WTC11 (cell line): ENCODE data around the gene SPOP. TPM values are rescaled to one million over a fixed set of nuclear protein-coding genes. Genes with fewer than 3 reads are reported as not detected.

Experiments
- ATAC-seq: fragments of 200-7000 bp; cut with Tn5 transposase; 2 replicates; pipeline ENCODE4 v1.10.0; 2021; ENCODE audit warnings: mild to moderate bottlenecking, moderate library complexity
- CTCF ChIA-PET: fragments of 300-600 bp; sonication (Branson Sonifier 250); formaldehyde crosslinking; loops from one replicate; lab custom pipeline; 2021; ENCODE audit warnings: antibody characterized with exemption; lab: Charles Lee
- POLR2A ChIA-PET: fragments of 350-600 bp; sonication (Branson Sonifier 250); formaldehyde crosslinking; loops from one replicate; lab custom pipeline; 2021; ENCODE audit warnings: antibody characterized with exemption; lab: Charles Lee
- DNase-seq: peaks from one replicate; pipeline ENCODE4 v3.0.0; 2021; ENCODE audit warnings: low spot score
- H3K27ac Mint-ChIP-seq: 2 replicates; pipeline ENCODE4 v1.8.0; 2021; ENCODE audit warnings: mixed read lengths
- H3K27me3 Mint-ChIP-seq: 2 replicates; pipeline ENCODE4 v1.8.0; 2021; ENCODE audit warnings: low read depth, mild to moderate bottlenecking, moderate library complexity, mixed read lengths
- H3K36me3 Mint-ChIP-seq: 2 replicates; pipeline ENCODE4 v1.8.0; 2021; ENCODE audit warnings: mixed read lengths
- H3K4me1 Mint-ChIP-seq: 2 replicates; pipeline ENCODE4 v1.8.0; 2022; ENCODE audit warnings: mixed read lengths
- H3K4me3 Mint-ChIP-seq: 2 replicates; pipeline ENCODE4 v1.8.0; 2021; ENCODE audit warnings: mild to moderate bottlenecking, moderate library complexity, mixed read lengths
- H3K9me3 Mint-ChIP-seq: 2 replicates; pipeline ENCODE4 v1.8.0; 2021; ENCODE audit warnings: mixed read lengths
- AR ChIP-seq: fragments of 250-450 bp; sonication (Bioruptor Pico); IDR thresholded peaks from 2 replicates; pipeline ENCODE4 v1.9.0; 2021; ENCODE audit warnings: mild to moderate bottlenecking
- ATF2 ChIP-seq: sonication (generic); formaldehyde crosslinking; IDR thresholded peaks from 2 replicates; pipeline ENCODE4 v1.8.1; 2022; ENCODE audit warnings: low read depth, missing genetic modification reagents, borderline replicate concordance
- ETV6 ChIP-seq: sonication (generic); formaldehyde crosslinking; IDR thresholded peaks from 2 replicates; pipeline ENCODE4 v1.8.1; 2022; ENCODE audit warnings: mild to moderate bottlenecking, missing genetic modification reagents
- GABPB1 ChIP-seq: sonication (generic); formaldehyde crosslinking; IDR thresholded peaks from 2 replicates; pipeline ENCODE4 v1.8.1; 2023; ENCODE audit warnings: mild to moderate bottlenecking, missing genetic modification reagents
- MLX ChIP-seq: sonication (generic); formaldehyde crosslinking; IDR thresholded peaks from 2 replicates; pipeline ENCODE4 v1.8.1; 2023; ENCODE audit warnings: mild to moderate bottlenecking, missing genetic modification reagents, moderate library complexity
- NR1H2 ChIP-seq: sonication (generic); formaldehyde crosslinking; IDR thresholded peaks from 2 replicates; pipeline ENCODE4 v1.9.0; 2021; ENCODE audit warnings: mild to moderate bottlenecking, moderate library complexity, missing genetic modification reagents
- NR2C2 ChIP-seq: sonication (generic); formaldehyde crosslinking; IDR thresholded peaks from 2 replicates; pipeline ENCODE4 v1.8.0; 2022; ENCODE audit warnings: mild to moderate bottlenecking, missing genetic modification reagents
- OVOL2 ChIP-seq: fragments of 250-450 bp; sonication (Bioruptor Pico); IDR thresholded peaks from 2 replicates; pipeline ENCODE4 v1.9.0; 2021; ENCODE audit warnings: mild to moderate bottlenecking, borderline replicate concordance
- RELA ChIP-seq: sonication (generic); formaldehyde crosslinking; IDR thresholded peaks from 2 replicates; pipeline ENCODE4 v1.8.1; 2022; ENCODE audit warnings: missing genetic modification reagents, mild to moderate bottlenecking, borderline replicate concordance
- SOX15 ChIP-seq: fragments of 250-450 bp; sonication (Bioruptor Pico); IDR thresholded peaks from 2 replicates; pipeline ENCODE4 v1.9.0; 2021; ENCODE audit warnings: mild to moderate bottlenecking
- TEAD1 ChIP-seq: sonication (generic); formaldehyde crosslinking; IDR thresholded peaks from 2 replicates; pipeline ENCODE4 v1.8.0; 2022; ENCODE audit warnings: mild to moderate bottlenecking, missing genetic modification reagents
- TEAD4 ChIP-seq: sonication (generic); formaldehyde crosslinking; IDR thresholded peaks from 2 replicates; pipeline ENCODE4 v1.8.0; 2022; ENCODE audit warnings: mild to moderate bottlenecking, missing genetic modification reagents
- total RNA-seq: library from RNA; stranded (reverse); gene quantifications from 3 replicates; pipeline ENCODE4 v1.2.3, GENCODE V29; 2021
- TF ChIP-seq, protein P1 (sequence below): fragments of 200-600 bp; IDR thresholded peaks from 2 replicates; pipeline ENCODE4 v1.8.0; 2022; ENCODE audit warnings: antibody characterized with exemption
- TF ChIP-seq, protein P2 (sequence below): sonication (generic); formaldehyde crosslinking; IDR thresholded peaks from 2 replicates; pipeline ENCODE4 v1.8.0; 2023; ENCODE audit warnings: missing genetic modification reagents, mild to moderate bottlenecking, borderline replicate concordance
- TF ChIP-seq, protein P3 (sequence below): sonication (generic); formaldehyde crosslinking; IDR thresholded peaks from 2 replicates; pipeline ENCODE4 v1.8.0; 2023; ENCODE audit warnings: missing genetic modification reagents

Gene SPOP
- total RNA-seq, 1 experiment from 2014 or later, result 19.2 TPM

GRCh38 chr17:49715216-49715615 is 37.3 kb upstream of the SPOP start:
- no peaks in the 10 kb centered on the region for H3K9me3 Mint-ChIP-seq
- no peak overlapping the region for H3K4me3 Mint-ChIP-seq
- ChIA-PET CTCF (no interaction called here), POLR2A (no interaction called here)
- DNase-seq, result no peak
- H3K36me3 Mint-ChIP-seq, result peaks cover 54% of the 10 kb centered on the region
- H3K4me1 Mint-ChIP-seq, result no peaks in the 10 kb centered on the region
- TF ChIP-seq NR1H2 (CRISPR knock-in tag), result no peak
- no peak for TF ChIP-seq OVOL2 (CRISPR knock-in tag)
- no peak for TF ChIP-seq NR2C2 (CRISPR knock-in tag)
- TF ChIP-seq AR (CRISPR knock-in tag), result no peak
- no peak overlapping the region for H3K27ac Mint-ChIP-seq
- H3K27me3 Mint-ChIP-seq, result no peaks in the 10 kb centered on the region
- no peak for ATAC-seq

- ATAC-seq, result peak; percentile 7; the same call in 1 of the 2 replicates
- Mint-ChIP-seq H3K9me3 (no peaks in the 10 kb centered on the region), H3K27me3 (no peaks in the 10 kb centered on the region; the same call in 1 of the 2 replicates), H3K36me3 (peaks cover 26% of the 10 kb centered on the region), H3K27ac (peak overlapping the region; percentile 96), H3K4me1 (peaks cover 12% of the 10 kb centered on the region), H3K4me3 (peak overlapping the region; percentile 93)
- CTCF ChIA-PET, result interaction anchor here (0.6 to 2.9 kb wide), 31 partner anchors 9 to 290 kb away, joined by 3 to 27 read pairs (median 5); partner anchors contain the start of genes FAM117A, KAT7, NXPH3 and SPOP
- no peak for DNase-seq
- POLR2A ChIA-PET, result interaction anchor here (0.8 to 2.5 kb wide), 8 partner anchors 16 to 211 kb away, joined by 3 to 13 read pairs (median 4); partner anchors contain the start of gene FAM117A
- TF ChIP-seq, protein P1, sequence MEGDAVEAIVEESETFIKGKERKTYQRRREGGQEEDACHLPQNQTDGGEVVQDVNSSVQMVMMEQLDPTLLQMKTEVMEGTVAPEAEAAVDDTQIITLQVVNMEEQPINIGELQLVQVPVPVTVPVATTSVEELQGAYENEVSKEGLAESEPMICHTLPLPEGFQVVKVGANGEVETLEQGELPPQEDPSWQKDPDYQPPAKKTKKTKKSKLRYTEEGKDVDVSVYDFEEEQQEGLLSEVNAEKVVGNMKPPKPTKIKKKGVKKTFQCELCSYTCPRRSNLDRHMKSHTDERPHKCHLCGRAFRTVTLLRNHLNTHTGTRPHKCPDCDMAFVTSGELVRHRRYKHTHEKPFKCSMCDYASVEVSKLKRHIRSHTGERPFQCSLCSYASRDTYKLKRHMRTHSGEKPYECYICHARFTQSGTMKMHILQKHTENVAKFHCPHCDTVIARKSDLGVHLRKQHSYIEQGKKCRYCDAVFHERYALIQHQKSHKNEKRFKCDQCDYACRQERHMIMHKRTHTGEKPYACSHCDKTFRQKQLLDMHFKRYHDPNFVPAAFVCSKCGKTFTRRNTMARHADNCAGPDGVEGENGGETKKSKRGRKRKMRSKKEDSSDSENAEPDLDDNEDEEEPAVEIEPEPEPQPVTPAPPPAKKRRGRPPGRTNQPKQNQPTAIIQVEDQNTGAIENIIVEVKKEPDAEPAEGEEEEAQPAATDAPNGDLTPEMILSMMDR, result no peak
- no peak for TF ChIP-seq AR (CRISPR knock-in tag)
- no peak for TF ChIP-seq TEAD4 (CRISPR knock-in tag)
- TF ChIP-seq ATF2 (CRISPR knock-in tag), result no peak
- TF ChIP-seq, protein P2, sequence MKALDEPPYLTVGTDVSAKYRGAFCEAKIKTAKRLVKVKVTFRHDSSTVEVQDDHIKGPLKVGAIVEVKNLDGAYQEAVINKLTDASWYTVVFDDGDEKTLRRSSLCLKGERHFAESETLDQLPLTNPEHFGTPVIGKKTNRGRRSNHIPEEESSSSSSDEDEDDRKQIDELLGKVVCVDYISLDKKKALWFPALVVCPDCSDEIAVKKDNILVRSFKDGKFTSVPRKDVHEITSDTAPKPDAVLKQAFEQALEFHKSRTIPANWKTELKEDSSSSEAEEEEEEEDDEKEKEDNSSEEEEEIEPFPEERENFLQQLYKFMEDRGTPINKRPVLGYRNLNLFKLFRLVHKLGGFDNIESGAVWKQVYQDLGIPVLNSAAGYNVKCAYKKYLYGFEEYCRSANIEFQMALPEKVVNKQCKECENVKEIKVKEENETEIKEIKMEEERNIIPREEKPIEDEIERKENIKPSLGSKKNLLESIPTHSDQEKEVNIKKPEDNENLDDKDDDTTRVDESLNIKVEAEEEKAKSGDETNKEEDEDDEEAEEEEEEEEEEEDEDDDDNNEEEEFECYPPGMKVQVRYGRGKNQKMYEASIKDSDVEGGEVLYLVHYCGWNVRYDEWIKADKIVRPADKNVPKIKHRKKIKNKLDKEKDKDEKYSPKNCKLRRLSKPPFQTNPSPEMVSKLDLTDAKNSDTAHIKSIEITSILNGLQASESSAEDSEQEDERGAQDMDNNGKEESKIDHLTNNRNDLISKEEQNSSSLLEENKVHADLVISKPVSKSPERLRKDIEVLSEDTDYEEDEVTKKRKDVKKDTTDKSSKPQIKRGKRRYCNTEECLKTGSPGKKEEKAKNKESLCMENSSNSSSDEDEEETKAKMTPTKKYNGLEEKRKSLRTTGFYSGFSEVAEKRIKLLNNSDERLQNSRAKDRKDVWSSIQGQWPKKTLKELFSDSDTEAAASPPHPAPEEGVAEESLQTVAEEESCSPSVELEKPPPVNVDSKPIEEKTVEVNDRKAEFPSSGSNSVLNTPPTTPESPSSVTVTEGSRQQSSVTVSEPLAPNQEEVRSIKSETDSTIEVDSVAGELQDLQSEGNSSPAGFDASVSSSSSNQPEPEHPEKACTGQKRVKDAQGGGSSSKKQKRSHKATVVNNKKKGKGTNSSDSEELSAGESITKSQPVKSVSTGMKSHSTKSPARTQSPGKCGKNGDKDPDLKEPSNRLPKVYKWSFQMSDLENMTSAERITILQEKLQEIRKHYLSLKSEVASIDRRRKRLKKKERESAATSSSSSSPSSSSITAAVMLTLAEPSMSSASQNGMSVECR, result no peak
- TF ChIP-seq MLX (CRISPR knock-in tag), result no peak
- no peak for TF ChIP-seq TEAD1 (CRISPR knock-in tag)
- no peak for TF ChIP-seq SOX15
- TF ChIP-seq ETV6, result no peak
- no peak for TF ChIP-seq GABPB1 (CRISPR knock-in tag)
- no peak for TF ChIP-seq RELA (CRISPR knock-in tag)
- TF ChIP-seq, protein P3, sequence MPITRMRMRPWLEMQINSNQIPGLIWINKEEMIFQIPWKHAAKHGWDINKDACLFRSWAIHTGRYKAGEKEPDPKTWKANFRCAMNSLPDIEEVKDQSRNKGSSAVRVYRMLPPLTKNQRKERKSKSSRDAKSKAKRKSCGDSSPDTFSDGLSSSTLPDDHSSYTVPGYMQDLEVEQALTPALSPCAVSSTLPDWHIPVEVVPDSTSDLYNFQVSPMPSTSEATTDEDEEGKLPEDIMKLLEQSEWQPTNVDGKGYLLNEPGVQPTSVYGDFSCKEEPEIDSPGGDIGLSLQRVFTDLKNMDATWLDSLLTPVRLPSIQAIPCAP, result no peak
- TF ChIP-seq, all 79 proteins: peak for 0
Observed at GRCh38 chr17:49708515-49709183, 30.8 kb upstream of the SPOP start.
